Skin epidermis (tissue), 12 donors: ENCODE results near the gene STX7.

ENCODE experiments used
- H3K27ac ChIP-seq, 21 experiments: fragments of 200-600 bp; sonication (generic) in 11 of 21; one replicate each; pipeline ENCODE4 v1.5.0; 2020; ENCODE audit warnings: mild to moderate bottlenecking in 3 of 21, inconsistent platforms in 2 of 21, moderate library complexity in 2 of 21
- H3K4me3 ChIP-seq, 7 experiments: fragments of 200-600 bp; sonication (generic) in 2 of 7; one replicate each; pipeline ENCODE4 v1.5.0; 2020; ENCODE audit warnings: inconsistent platforms in 2 of 7, mild to moderate bottlenecking in 2 of 7, moderate library complexity in 1 of 7

STX7 gene

DNA sequence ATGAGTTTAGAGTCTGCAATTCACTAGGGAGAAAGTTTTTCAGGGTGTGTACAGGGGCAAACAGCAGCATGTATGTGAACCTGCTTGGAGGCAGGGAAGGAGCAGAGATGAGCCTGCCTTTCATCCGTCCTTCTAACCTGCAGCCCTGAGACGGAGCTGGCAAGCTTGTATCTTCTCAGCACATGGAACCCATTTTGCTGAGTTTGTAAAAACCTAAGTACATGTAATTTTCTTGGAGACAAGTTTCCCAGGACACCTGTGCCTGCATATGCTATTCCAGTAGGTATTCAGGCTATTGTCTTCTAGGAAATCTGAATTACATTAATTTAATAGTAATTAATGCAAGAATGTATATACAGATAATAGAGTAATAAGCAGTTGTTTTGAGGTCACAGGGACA is 82.8 kb downstream of the STX7 start:
- Histone ChIP-seq H3K4me3 (no peak overlapping the region), H3K27ac (no peak overlapping the region)

- no peak overlapping the region for H3K27ac ChIP-seq
These were observed 87.7 kb downstream of the STX7 start for GRCh38 chr6:132425176-132425575.

DNA sequence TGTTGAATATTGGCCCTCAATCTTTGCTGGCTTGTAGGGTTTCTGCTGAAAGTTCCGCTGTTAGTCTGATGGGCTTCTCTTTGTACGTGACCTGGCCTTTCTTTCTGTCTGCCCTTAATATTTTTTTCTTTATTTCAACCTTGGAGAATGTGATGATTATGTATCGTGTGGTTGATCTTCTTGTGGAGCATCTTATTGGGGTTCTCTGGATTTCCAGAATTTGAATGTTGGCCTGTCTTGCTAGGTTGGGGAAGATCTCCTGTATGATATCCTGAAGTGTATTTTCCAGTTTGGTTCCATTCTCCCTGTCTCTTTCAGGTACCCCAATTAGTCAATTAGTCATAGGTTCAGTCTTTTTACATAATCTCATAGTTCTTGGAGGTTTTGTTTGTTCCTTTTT is 89.1 kb downstream of the STX7 start:
- Histone ChIP-seq H3K27ac (no peak overlapping the region), H3K4me3 (no peak overlapping the region)

More at GRCh38 chr6:132425176-132425575, 87.7 kb downstream of the STX7 start:
- no peak overlapping the region for H3K4me3 ChIP-seq

DNA sequence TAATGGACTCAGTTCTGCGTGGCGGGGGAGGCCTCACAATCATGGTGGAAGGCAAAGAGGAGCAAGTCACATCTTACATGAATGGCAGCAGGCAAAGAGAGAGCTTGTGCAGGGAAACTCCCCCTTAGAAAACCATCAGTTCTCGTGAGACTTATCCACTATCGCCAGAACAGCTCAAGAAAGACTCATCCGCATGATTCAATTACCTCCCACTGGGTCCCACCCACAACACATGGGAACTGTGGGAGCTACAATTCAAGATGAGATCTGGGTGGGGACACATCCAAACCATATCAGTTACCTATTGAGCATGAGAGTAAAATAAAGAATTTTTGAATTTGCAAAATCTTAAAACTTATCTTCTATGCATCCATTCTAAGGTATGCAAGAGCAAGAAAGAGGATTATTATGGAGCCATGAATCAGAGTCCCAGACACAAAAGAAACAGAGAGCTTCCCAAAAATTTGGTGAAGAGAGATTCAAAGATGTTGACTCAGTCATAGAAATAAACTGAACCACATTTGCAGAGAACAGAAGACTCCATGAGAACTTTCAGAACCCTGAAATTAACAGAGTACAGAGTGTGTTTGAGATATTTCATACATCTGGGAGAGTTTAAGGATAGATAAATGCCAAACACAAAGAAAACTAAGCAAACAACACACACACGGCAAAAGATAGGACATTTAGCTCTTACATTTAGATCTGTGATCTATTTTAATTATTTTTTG is 94.5 kb downstream of the STX7 start:
- Histone ChIP-seq H3K4me3 (no peak overlapping the region), H3K27ac (peak overlapping the region in 5 of 21 experiments; percentile 2 to 74 (median 34))

DNA sequence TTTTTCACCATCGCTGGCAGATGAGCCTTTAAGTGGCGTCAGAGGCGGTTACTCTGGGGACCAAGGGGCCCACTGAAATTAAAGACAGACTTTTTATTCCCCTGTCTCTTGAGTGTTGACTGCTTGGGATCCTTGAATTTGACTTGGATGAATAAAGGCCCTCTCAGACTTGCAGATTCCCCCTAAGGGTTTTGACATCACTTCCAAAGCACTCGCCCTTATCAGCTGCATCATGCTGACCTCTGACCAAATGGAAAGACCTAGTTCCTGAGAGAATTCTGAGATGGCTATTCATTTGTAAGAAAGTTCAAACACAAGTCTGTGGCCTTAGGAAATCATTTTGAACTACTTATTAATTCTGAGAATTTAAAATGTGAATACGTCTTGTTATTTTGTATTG is 98.2 kb downstream of the STX7 start:
- Histone ChIP-seq H3K27ac (peak overlapping the region in 1 of 21 experiments; percentile 7), H3K4me3 (no peak overlapping the region)

- Histone ChIP-seq H3K27ac (peak overlapping the region in 1 of 21 experiments; percentile 7), H3K4me3 (no peak overlapping the region)
These were observed 98.6 kb downstream of the STX7 start for GRCh38 chr6:132414322-132414721.

DNA sequence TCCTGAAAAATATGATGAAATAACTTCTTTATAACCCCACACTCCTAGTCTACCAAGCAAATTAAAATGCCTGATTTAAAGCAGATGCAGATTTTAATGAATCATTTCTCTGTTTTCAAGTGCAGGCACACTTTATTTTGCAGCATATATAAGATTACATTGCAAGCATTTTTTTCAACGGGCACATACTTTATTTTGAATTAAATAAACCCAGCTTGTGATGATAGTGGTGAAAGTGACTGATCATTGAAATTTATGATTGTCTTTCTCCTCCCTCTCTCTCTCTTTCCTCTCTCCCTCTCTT is 99.5 kb downstream of the STX7 start:
- H3K27ac ChIP-seq: peak overlapping the region in 1 of 21 experiments; percentile 58

DNA sequence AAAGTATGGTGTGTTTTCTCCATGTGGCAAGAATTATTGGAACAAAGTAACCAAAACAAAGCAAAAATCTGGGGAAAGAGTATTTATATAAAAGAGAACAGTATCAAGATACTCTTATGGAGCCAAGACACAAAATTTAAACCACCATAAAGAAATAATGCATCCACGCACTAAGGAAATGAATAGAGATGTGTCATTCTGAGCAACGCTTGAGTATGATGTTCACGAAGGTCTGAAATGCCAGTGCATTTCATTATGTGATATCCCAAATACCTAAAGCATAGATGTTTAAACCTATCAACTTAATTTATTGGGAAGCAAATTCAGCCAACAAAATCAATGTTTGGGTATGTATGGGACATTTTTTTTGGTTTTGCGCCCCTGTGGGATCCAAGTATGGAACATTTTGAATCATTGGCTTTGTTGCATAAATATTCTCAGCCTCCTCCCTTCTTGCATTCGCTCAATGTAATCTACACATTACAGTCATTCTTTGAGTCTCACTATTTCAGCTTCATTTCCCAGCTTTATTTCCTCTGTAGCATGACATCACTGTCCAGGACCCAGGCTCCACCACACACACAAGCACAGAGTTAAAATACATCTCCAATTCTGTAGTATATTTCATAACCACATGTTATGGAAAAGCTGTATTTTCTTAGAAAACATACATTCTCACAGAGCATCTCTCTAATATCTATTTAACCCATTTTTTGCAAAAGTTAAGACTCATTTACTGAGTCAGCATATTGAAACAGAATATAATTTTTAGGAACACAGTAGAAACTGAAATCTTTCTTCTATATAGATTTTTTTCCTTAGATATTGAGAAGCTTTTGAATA is 100.0 kb downstream of the STX7 start:
- H3K4me3 ChIP-seq: no peak overlapping the region
- no peak overlapping the region for H3K27ac ChIP-seq

More for the DNA sequence above, 99.5 kb downstream of the STX7 start:
- no peak overlapping the region for H3K4me3 ChIP-seq

DNA sequence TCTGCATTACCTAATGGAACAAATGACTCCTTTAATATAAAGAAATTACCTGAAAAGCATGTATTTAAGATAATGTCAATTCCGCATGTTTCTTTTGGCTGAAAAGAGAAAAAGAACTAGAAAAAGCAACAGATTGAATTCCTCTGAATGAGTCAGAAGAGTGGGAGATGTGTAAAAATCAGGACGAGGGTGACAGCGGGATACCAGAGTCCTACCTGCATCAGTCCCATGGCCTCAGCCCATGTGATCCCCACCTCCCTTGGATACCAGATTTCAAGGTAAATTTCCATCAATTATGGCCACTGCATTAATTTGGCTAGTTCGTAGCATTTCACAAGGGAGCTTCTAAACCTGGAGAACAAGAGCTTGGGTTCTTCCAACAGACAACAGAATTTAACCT is 101.6 kb downstream of the STX7 start:
- Histone ChIP-seq H3K4me3 (no peak overlapping the region), H3K27ac (no peak overlapping the region)

DNA sequence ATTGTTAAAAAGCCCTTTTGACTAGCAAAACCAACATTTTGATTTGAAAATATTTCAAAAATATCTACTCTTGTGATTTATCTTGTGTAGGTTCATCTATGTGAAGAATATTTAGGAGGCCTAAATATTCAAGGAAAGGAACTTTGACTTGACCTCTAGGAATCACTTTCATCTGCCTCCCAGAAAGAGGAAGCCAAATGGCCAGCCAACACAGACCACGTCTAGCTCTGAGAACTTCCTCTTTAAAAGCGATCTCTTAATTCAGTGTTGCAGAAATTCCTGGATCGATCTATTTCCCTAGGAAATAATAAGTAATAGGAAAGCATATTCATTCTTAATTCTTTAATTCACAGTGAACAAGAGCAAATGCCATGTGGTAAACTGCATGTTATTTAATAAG is 102.1 kb downstream of the STX7 start:
- Histone ChIP-seq H3K4me3 (no peak overlapping the region), H3K27ac (no peak overlapping the region)

DNA sequence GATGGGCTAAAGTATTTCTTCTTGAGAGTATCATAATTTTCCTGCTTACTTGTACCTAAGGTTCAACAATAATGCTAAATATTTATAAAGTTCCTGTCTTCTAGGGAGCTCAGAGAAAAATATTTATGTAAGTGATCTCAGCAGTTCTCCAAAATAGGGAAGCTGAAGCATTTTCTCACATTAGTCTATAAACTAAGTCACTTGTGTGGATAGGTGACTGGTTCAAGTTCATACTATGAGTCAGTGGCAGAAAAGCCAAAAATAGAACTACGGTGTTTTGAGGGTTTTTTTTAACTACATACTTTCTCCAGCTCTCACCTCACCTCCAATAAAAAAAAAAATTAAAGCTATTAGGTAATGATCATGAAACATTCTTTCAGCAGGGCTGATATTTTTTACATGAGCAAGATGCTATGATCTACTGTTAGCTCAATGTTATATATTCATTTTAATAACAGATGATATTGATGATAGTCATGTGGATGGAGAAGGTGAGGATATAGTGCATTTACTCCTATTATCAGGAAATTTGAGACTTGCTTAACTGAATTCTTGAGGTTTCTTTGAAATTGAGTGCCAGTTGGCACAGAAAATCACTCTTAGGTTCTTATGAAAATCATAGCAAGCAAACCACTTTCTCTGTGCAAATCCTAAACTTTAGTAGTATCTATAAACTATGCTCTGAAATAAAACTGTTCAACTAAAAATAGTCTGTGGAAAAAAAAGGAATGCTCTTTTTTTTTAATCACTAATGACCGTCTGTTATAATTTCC is 107.6 kb downstream of the STX7 start:
- H3K4me3 ChIP-seq: no peak overlapping the region
- H3K27ac ChIP-seq: no peak overlapping the region

DNA sequence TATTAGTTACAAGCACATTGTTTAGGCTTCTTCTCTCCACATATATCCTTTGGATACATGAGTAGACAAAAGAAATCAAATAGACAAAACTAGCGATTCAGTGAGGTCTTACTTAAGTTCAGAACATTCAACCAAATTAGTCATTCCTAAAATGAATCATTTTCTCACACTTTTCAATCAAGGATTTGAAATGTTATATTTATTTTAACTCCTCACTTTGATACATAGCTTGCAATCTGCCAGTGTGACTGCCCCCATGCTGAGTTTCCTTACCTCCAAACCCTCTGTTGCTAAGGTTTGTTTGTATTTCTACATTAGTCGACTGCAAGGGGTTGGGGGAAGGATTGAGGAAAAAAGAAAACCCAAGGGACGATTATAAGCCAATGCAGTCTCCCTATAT is 108.2 kb downstream of the STX7 start:
- Histone ChIP-seq H3K4me3 (no peak overlapping the region), H3K27ac (no peak overlapping the region)

GRCh38 chr6:132404330-132404729 is 108.6 kb downstream of the STX7 start:
- H3K27ac ChIP-seq: no peak overlapping the region

DNA sequence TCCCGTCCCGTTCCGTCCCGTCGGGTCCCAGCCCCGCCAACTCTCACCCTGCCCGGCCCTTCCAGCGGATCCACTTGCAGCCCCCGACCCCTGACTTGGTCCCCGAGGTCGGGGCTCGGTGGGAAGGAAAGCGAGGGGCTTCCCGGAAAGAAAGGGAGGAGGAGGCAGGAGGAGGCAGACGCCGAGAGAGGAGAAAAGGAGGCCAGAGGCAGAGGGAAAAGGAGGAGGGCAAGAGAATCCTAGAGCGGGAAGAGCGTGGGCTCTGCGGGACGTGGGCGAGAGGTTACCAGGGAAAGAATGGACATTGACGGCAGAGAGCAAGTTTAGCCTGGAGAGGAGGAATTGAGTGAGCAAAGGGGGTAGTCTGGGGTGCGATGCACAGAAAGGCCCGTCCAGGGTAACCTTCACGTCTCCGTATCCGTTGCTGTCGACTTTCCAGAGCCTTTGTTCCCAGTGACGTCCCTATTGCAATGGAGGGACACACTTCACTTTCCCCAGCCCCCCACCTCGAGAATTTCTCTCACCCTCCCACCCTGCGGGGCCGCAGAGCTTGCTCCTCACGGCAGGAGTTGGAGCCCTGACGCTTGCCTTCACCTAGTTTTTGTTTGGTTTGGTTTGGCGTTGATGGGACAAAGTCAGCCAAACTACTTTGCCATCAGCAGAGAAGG is 111.2 kb downstream of the STX7 start:
- H3K27ac ChIP-seq: peak overlapping the region in 15 of 21 experiments; percentile 21 to 84 (median 66)
- H3K4me3 ChIP-seq: peak overlapping the region; percentile 48 to 67 (median 58)

More at GRCh38 chr6:132404330-132404729, 108.6 kb downstream of the STX7 start:
- H3K4me3 ChIP-seq: no peak overlapping the region

GRCh38 chr6:132400883-132401617 is 111.9 kb downstream of the STX7 start, which contains the start of gene MOXD1:
TSS of gene MOXD1 (minus strand) at chr6:132401475. CDS start at chr6:132401426, 49 bp downstream.
- Histone ChIP-seq H3K27ac (peak within 1 kb of the TSS in 20 of 21 experiments; percentile 21 to 84 (median 62)), H3K4me3 (peak within 1 kb of the TSS; percentile 48 to 67 (median 58))

DNA sequence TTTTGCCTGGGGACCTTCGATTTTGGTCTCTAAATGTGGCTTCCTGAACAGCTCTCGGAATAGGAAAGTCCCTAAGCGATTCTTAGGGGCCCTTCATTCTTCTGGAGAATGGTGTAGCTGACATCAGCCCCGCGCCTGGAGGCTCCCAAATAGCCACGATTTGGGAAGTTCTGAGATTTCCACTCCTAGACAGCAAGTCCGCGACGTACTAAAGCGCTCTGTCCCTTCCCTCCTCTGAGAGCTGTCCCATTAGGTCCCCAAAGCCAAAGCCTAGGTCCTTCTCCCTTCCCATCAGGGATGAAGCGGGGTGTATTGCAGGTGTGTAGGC is 112.4 kb downstream of the STX7 start:
- peak overlapping the region; percentile 48 to 67 (median 58) for H3K4me3 ChIP-seq
- H3K27ac ChIP-seq: peak overlapping the region in 17 of 21 experiments; percentile 17 to 84 (median 66)

- Histone ChIP-seq H3K27ac (peak overlapping the region in 3 of 21 experiments; percentile 11 to 84 (median 78)), H3K4me3 (peak overlapping the region in 3 of 7 experiments; percentile 49 to 64 (median 64))
These were observed 113.4 kb downstream of the STX7 start for GRCh38 chr6:132399376-132400074.
